HFF-Myc (cell line): ENCODE measurements around the gene ZNF345.

Experiments
- DNase-seq: peaks from one replicate; pipeline ENCODE4 v3.0.0-alpha.2; 2011; ENCODE audit warnings: low read depth; ENCODE audit errors: extremely low read depth
- H3K4me3 ChIP-seq: replicated peaks from 2 replicates; pipeline ENCODE4 v1.5.1; 2011; ENCODE audit warnings: low read depth, mild to moderate bottlenecking, control low read depth, low read length
- TF ChIP-seq, protein P1 (sequence below): IDR thresholded peaks from 2 replicates; pipeline ENCODE4 v1.5.1; 2012; ENCODE audit warnings: mild to moderate bottlenecking, low read depth, low read length, control low read depth; ENCODE audit errors: missing control alignments

The ZNF345 gene

DNA sequence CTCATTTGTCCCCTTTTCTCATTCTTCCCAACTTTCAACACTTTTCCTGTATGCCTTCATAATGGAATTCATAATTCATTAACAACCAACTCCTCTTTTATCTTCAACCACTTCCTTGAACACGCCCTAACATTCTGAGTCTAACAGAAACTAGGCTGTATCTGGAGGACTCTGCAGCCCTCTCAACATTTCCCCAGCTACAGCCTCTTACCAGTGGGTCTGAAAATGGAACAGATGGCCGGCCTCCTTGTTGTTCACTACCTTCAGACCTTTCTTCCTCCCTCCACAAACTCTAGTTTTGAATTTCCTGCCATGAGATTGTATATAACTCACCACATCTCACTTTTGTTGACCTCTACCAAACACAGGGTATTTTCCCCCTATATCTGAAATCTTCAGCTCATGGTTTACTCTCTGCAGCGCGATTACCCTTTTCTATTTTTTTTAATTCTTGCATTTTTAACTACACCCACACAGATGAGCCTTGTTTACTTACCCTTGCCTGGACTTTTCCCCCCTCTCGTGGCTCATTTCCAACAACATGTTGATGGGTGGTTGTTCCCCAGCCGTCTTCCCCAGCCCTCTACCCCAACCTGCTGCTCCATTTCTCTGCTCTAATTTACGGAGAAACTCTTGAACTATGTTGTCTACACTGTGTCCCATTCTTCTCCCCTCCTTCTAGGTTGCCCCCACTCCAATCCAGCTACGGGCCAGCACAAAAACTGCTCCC lies 13.3 kb upstream of the ZNF345 start:
- TF ChIP-seq, protein P1, sequence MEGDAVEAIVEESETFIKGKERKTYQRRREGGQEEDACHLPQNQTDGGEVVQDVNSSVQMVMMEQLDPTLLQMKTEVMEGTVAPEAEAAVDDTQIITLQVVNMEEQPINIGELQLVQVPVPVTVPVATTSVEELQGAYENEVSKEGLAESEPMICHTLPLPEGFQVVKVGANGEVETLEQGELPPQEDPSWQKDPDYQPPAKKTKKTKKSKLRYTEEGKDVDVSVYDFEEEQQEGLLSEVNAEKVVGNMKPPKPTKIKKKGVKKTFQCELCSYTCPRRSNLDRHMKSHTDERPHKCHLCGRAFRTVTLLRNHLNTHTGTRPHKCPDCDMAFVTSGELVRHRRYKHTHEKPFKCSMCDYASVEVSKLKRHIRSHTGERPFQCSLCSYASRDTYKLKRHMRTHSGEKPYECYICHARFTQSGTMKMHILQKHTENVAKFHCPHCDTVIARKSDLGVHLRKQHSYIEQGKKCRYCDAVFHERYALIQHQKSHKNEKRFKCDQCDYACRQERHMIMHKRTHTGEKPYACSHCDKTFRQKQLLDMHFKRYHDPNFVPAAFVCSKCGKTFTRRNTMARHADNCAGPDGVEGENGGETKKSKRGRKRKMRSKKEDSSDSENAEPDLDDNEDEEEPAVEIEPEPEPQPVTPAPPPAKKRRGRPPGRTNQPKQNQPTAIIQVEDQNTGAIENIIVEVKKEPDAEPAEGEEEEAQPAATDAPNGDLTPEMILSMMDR = no peak
- H3K4me3 ChIP-seq = peak overlapping the region; percentile 59

DNA sequence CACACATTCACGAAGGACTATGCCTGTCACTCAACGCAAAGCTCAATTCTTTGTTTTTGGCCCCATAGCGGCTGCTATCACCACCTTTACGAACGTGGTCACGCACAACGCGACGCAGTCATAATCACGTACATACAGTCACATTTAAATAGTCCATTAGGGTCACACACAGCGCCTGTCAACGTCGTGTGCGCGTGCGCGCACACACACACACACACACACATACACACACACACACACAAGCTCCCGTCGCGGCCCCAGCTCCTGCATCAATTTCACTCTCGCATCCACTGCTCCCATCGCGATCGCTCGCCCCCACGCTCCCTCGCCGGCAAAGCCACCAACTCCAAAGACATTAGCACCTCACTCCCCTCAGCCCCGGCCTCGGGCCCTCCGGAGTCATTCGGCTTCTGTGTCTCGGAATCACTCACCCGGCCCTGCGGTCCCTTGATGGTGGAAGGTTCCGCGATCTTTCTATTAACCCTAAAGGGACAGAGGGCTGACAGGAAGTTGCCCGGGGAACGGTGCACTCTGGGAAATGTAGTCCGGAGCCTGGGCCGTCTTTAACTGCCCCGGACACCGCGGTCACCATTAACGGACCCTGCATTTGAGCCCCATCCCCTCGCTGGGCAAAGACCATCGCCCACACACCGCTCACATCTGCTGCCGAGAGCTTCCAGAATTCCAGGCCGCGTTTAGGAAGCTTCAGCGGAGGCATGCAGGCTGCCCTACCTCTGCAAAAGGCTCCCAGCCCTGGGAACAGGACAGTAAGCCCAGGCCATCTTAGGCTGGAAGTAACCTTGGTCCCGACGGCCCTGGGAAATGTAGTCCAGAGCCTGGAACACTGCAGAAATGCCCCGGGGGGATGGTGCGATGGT lies 12.5 kb upstream of the ZNF345 start, which contains the start of gene ZNF790:
ZNF790 (minus strand) TSS at position 482 of the 878 bp plus-strand sequence. CDS start 12,768 bp downstream, outside the sequence.
- peak within 1 kb of the TSS; percentile 59 for H3K4me3 ChIP-seq
- TF ChIP-seq, protein P1 = no peak
- peak; percentile 68 for DNase-seq

More for the DNA sequence above, 13.3 kb upstream of the ZNF345 start:
- no peak for DNase-seq

DNA sequence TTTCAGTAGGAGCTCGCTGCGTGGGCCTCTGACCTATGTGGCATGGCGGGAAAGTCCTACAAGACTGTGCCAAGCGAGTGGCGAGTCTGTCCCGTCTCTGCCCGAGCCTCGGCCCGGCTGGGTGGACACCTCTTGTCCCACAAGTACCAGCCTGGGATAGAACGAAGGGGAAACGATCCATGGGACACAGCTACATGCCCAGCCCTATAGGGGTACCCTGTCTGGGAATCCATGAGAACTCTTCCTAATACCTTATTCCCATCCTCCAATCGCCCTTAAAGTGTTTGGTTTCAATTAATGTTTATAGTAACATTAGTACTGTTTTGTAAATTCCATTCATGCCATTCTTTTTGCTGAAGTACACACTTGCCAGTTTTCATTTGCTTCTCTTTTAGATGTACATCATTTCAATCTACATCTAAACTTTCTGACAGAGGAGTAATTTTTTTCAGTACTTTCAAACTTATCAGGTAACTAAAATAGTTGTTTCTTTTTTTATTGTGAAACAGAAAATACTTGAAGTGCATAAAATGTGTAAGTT lies 11.8 kb upstream of the ZNF345 start:
- TF ChIP-seq, protein P1 = no peak
- no peak for DNase-seq
- H3K4me3 ChIP-seq = peak overlapping the region; percentile 59

DNA sequence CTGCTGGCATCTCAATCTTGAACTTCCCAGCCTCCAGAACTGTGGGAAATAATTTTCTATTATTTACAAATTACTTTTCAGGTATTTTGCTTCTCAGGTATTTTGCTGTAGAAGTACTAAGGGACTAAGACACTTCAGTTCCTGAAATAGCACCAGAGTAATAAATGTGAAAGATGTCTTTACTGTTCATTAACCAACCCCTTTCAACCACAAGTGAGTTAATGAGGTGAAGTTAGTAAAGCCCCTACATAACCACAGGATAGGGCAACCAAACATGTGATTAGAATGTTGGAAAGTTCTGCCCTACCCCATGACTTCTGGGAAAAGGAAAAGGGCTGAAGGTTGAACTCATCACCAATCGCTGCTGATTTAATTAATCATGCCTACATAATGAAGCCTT lies 2.7 kb upstream of the ZNF345 start:
- H3K4me3 ChIP-seq = no peak overlapping the region
- TF ChIP-seq, protein P1 = no peak
- no peak for DNase-seq

DNA sequence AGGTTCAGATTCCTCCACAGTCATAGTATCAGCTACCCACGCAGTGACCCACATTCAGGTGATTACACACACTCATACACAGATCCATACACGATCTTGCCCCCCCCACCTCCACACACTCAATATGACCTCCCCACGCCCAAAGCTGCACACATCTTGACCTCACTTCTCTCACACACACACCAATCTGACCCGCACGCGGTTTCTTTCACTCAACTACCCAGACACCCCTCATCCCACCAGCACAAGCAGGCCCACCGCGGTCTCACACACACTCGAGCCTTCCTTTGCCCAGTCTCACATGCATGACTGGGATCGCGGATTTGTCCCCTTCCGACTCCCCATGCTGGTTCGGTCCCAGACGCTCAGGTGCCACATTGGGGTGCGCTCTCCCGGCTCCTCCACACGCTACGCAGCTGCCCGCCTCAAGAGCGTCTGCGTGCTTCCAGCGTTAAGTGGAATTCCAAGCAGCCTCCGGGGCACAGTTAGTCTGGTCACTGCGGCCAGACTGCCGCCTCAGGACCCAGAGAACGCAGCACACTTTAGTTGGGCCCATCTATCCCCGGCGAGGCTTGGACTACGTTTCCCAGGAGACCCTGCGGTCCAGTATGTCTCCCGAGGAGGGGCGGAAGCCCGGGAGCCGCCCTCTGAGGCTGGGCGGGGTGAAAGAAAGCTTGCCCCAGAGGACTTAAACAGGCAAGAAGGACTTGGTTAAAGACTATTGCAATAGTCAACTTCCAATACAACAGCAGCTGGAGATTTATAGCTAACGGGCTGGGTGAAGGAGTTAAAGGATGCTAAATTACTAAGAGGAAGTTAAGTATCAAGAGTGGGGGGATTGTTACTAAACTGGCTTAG lies 746 bp upstream of the ZNF345 start:
- peak overlapping the region; percentile 73 for H3K4me3 ChIP-seq
- TF ChIP-seq, protein P1 = no peak
- peak; percentile 36 for DNase-seq

DNA sequence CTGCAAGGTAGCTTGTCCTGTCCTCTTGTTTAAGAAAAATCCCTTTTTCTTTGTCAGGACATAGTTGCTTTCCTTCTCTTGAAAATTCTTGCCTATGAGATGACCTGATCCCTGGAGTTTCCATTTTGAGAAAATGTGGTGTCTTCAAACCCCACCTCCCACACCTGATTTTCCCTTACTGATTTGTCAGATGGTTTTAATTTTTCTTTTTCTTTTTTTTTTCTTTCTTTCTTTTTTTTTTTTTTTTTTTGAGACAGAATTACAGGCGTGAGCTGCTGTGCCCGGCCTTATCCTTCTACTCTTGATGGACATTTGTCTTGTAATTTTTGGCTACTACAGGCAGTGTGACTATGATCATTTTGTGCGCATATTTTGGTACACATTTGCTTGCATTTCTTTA lies 1.2 kb downstream of the ZNF345 start:
- TF ChIP-seq, protein P1 = no peak
- DNase-seq = no peak
- peak overlapping the region; percentile 73; the same call in 1 of the 2 replicates for H3K4me3 ChIP-seq
